ENCODE measurements around the gene TNFSF15.

Gene TNFSF15

DNA sequence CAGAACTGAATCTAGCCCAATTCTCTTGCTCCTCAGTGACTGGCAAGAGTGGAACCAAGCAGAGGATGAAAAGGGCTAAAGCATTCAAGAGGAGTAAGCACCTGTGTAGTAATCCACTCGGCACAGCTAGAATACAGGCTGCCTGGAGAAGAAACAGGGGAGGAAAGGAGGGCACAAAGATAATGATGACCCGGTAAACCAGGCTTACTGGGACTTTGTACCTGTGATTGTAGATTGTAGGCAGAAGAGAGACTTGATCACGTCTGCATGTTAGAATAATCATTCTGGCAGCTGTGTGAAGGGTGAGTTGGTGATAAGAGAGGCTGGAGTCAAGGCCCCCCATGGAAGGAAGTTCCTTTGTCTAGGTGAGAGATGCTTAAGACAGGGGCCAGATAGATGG is 20.6 kb upstream of the TNFSF15 start:
- no peak for DNase-seq (ENCODE audit: low read depth)
- no peak overlapping the region for H3K4me3 ChIP-seq (ENCODE audit: control insufficient read depth, low read depth, low read length)
- TF ChIP-seq, protein P1, sequence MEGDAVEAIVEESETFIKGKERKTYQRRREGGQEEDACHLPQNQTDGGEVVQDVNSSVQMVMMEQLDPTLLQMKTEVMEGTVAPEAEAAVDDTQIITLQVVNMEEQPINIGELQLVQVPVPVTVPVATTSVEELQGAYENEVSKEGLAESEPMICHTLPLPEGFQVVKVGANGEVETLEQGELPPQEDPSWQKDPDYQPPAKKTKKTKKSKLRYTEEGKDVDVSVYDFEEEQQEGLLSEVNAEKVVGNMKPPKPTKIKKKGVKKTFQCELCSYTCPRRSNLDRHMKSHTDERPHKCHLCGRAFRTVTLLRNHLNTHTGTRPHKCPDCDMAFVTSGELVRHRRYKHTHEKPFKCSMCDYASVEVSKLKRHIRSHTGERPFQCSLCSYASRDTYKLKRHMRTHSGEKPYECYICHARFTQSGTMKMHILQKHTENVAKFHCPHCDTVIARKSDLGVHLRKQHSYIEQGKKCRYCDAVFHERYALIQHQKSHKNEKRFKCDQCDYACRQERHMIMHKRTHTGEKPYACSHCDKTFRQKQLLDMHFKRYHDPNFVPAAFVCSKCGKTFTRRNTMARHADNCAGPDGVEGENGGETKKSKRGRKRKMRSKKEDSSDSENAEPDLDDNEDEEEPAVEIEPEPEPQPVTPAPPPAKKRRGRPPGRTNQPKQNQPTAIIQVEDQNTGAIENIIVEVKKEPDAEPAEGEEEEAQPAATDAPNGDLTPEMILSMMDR (conservative IDR thresholded peaks at IDR 0.05; ENCODE audit: control insufficient read depth, insufficient read depth, low read depth, low read length) = no peak

DNA sequence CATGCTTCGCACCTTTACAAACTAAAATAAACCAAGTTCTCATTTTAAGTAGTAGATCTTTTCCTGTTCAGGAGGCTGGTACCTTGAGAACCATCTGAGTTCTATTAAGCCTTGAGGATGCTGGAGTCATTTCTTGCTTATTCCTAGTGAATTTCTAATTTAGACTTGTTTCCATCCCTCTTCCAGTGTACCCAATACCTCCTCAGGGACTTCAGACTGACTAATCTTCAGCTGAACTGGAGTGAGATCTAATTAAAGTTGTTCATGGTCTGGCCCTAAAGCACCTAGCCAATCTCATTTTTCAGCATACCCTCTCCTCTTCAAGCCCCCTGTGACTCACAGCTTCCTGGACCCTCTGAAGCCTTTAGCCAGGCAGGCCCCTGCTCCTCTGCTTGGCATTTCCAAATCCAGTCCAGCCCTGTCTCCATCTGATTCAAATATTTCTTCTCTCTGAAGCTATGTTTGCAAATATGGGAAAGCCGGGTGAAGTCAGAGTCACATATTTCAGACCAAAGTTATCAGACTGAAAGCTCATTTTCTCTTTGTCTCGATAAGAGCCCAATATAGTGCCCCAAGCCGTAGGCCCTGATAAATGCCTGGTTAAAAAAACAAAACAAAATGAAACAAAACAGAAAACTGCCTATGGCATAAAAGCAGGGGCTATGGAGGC is 19.4 kb upstream of the TNFSF15 start:
- no peak overlapping the region for H3K4me3 ChIP-seq (ENCODE audit: control insufficient read depth, low read depth, low read length)
- TF ChIP-seq, protein P1 (conservative IDR thresholded peaks at IDR 0.05; ENCODE audit: control insufficient read depth, insufficient read depth, low read depth, low read length) = no peak
- DNase-seq (ENCODE audit: low read depth) = peak; percentile 28

DNA sequence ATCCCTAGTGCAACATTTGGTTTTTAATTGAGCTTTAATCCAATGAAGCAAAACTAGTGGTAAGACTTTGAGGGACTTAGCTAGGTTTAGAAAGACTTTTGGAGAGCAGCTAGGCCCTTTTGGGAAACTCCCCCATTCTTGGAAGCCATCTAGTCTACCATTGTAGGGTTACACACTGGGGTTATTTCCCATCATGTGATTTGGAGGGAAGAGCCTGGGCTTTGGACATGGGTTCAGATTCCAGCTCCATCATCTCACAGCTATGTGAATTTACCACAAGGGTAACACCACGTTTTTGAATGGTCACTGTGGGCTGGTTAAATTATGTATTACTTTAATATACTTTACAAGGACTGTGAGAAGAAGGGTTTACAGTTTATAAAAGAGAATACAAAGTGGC is 18.3 kb upstream of the TNFSF15 start:
- TF ChIP-seq, protein P1 (conservative IDR thresholded peaks at IDR 0.05; ENCODE audit: control insufficient read depth, insufficient read depth, low read depth, low read length) = no peak
- no peak overlapping the region for H3K4me3 ChIP-seq (ENCODE audit: control insufficient read depth, low read depth, low read length)
- DNase-seq (ENCODE audit: low read depth) = peak; percentile 78

GRCh38 chr9:114823441-114823840 is 17.6 kb upstream of the TNFSF15 start:
- TF ChIP-seq, protein P1 (conservative IDR thresholded peaks at IDR 0.05; ENCODE audit: control insufficient read depth, insufficient read depth, low read depth, low read length) = no peak

GRCh38 chr9:114822708-114823107 is 16.9 kb upstream of the TNFSF15 start:
- TF ChIP-seq, protein P1 (conservative IDR thresholded peaks at IDR 0.05; ENCODE audit: control insufficient read depth, insufficient read depth, low read depth, low read length) = no peak
- DNase-seq (ENCODE audit: low read depth) = no peak
- no peak overlapping the region for H3K4me3 ChIP-seq (ENCODE audit: control insufficient read depth, low read depth, low read length)

More at GRCh38 chr9:114823441-114823840, 17.6 kb upstream of the TNFSF15 start:
- DNase-seq (ENCODE audit: low read depth) = no peak
- no peak overlapping the region for H3K4me3 ChIP-seq (ENCODE audit: control insufficient read depth, low read depth, low read length)

GRCh38 chr9:114820776-114821501 is 15.1 kb upstream of the TNFSF15 start:
- no peak overlapping the region for H3K4me3 ChIP-seq (ENCODE audit: control insufficient read depth, low read depth, low read length)
- DNase-seq (ENCODE audit: low read depth) = peak; percentile 31
- TF ChIP-seq, protein P1 (conservative IDR thresholded peaks at IDR 0.05; ENCODE audit: control insufficient read depth, insufficient read depth, low read depth, low read length) = no peak
